ENCODE data around the gene COL26A1.
A peak's percentile ranks its signal among the peaks of the same experiment; 100 is the strongest.
"Not testable (repeated sequence)": the region's sequence is repeated elsewhere in the genome, so short reads cannot be mapped to it uniquely, and the experiment has no call there.

COL26A1 gene

DNA sequence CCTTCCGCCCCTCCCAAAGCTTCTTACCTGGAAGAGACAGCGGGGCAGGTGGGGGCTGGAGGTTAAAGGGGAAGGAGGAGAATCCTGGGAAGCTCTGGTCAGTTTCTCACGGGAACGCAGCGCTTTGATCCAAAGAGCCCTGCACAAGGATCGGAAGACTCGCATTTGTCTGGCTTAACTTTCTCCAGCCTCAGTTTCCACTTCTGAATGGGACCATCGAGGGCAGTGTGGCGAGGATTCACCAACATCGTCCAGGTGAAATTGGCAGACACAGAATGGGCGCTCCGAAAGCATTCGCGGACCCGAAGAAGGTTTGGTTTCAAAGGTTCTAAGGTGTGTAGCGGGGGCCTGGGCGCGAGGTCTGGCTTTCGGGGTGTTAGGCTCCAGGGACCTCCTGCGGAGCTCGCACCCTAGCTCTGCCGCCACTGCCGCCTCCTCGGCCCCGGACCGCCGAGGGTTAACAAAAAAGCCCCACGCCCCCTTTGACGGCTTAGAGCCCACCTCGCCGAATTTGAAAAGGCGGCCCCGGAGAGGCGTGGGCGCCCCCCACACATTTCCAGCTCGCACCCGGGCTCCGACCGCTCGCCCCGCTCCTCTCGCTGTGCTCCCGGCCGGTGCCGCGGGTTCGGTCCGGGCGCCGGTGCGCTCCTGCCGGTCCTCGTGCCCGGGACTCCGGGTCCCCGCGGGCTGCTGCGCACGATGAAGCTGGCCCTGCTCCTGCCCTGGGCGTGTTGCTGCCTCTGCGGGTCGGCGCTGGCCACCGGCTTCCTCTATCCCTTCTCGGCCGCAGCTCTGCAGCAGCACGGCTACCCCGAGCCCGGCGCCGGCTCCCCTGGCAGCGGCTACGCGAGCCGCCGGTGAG, at the start of gene COL26A1:
Gene COL26A1 (plus strand): TSS at position 542 of the 862 bp plus-strand sequence. CDS start 158 bp downstream, at position 700.
- DNase-seq (ENCODE audit: low read depth in 2 of 2): no peak

DNA sequence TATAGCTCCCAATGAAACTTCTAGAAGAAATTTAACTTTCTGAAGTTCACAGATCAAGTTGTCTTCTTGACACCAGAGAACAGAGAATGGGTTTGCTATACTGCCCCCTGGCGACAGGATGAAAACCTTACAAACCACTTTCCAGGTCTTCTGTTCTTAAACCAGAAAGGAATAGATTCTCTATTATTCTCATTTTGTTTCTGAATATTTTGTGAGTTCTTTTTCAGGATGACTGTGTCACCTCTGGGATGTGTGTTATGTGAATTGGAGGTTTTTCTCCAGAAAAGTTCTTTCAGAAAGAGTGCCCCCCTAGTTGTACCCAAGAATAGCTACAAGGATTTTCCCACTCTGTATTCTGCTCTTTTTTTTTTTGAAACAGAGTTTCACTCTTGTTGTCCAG, 47.3 kb upstream of the COL26A1 start:
- DNase-seq (ENCODE audit: low read depth in 2 of 2): peak in 1 of 2 donors; percentile 20

DNA sequence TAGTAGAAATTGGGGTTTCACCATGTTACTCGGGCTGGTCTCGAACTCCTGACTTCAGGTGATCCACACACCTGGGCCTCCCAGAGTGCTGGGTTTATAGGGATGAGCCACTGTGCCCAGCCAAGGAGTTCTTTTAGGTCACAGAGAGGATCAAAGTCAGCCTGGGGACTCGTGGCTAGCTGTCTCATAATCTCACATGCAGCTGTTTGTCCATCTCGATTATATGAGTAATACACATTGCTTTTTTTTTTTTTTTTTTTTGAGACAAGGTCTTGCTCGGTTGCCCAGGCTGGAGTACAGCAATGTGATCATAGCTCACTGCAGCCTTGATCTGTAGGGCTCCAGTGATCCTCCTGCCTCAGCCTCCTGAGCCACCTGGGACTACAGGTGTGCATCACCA, 43.3 kb upstream of the COL26A1 start:
- DNase-seq (ENCODE audit: low read depth in 2 of 2): no peak

DNA sequence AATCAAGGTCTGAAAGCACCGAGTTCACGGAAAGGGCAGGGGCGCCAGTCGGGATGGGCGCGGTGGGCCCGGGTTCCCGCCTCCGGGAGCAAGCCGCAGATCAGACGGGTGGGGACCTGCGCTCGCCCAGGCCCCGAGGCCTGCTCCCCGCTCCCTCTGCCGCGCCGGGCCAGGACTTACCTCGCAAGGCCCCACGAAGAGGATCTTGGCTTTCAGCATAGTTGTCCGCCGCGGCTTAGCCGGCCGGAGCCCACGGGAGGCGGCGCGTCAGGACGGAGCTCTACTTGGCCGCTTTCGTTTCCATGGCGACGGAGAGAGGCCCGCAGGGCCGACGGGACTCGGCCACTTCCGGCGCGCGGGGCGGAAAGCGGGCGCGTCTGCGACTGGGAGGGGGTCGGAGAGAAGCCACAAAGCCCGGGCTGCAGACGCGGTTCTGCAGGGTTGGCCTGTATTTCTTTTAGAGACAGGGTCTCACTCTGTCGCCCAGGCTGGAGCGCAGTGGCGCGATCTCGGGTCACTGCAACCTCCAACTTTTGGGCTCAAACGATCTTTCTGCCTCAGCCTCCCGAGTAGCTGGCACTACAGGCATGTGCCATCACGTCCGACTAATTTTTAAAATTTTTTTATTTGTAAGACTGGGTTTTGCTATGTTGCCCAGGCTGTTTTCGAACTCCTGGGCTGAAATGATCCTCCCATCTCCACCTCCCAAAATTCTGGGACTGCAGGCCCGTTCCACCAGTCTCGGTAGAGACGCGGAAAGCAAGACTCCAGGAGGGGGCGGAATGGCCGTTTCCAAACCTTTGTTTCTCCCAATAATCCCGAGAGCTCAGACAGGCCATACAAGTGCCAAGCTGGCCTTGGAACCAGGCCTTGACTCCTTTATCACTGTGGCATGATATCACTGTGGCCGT, 40.9 kb upstream of the COL26A1 start, which contains the start of gene IFT22:
Gene IFT22 (minus strand): TSS at position 322 of the 911 bp plus-strand sequence. CDS start 103 bp downstream, at position 219.
- DNase-seq (ENCODE audit: low read depth in 2 of 2): peak; percentile 71 to 73

DNA sequence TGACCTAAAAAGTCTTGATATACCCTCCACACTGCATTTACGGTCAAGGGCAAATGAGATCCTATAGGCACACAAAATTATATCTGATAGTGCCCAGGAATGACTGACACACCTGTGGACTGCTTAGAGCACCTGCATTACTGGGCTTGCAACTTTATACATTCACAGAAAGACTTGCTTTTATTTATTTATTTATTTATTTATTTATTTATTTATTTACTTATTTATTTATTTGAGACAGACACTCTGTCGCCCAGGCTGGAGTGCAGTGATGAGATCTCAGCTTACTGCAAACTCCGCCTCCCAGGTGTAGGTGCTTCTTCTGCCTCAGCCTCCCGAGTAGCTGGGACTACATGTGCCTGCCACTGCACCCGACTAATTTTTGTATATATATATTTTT, 34.5 kb upstream of the COL26A1 start:
- DNase-seq (ENCODE audit: low read depth in 2 of 2): no peak

DNA sequence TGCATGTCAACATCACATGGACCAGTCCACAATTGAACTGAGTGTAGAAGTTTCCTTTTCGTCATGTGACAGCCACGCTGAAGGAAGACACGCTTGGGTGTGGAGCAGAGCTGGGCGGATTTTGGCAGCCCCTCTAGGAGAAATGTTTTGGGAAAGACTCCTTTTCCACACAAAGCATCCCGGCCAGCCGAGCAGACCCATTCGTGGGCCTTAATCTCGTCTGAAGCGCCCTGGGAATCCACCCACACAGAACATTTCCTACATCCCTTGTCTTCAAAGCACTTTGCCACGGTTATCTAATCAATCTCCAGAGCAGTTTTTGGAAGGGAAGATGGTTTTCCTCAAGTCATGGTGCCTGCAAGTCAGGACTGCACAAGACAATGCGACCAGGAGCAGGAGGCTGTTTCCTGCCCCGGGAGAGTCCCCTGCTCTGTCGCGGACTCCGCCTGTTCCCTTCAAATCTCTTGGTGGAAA, 32.6 kb upstream of the COL26A1 start:
- DNase-seq (ENCODE audit: low read depth in 2 of 2): no peak

DNA sequence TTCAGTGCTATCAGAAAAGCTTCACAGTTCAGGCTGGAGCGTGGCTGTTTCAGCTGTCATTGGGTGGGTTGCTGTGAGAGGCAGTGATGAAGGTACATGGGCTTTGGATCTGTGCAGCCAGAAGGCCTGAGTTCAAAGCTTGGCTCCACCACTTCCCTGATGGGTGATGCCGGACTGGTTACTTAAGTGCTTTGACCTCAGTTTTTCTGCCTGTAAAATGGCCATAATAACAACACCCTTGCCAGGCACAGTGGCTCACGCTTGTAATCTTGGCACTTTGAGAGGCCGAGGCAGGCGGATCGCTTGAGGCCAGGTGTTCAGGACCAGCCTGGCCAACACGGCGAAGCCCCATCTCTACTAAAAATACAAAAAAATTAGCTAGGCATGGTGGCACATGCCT, 30.6 kb upstream of the COL26A1 start:
- no peak for DNase-seq (ENCODE audit: low read depth in 2 of 2)

DNA sequence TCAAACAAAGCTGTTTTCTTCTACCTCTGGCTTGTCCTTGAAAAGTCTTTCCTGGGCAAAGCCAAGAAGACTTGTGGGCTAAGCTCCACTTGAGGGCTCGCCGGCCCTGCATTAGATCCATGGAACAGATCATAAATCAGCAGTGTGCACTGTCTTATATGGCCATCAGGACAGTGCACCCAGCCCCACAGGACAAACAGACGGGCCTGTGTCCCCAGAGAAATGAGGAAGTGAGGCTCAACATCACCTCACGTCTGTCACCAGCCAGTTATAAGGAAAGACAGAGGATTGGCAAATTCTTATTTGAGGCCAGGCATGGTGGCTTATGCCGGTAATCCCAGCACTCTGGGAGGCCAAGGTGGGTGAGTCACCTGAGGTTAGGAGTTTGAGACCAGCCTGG, 28.8 kb upstream of the COL26A1 start:
- no peak for DNase-seq (ENCODE audit: low read depth in 2 of 2)

DNA sequence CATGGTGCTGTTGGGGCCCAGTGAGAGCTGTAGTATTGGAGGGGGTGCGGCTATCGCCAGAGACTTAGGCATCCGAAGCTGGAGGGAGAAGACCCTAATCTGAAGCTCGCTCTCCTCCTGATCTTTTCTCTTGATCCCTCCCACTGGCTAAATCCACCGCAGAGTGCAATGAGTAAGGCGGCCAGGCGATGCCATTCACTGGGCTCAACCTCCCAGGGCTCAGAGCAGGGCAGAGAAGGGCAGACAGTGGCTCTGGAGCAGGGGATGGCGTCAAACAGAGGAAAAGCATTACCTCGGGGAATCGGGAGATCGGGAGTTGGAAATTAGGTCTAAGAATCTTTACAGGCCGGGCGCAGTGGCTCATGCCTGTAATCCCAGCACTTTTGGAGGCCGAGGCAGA, 22.3 kb upstream of the COL26A1 start:
- no peak for DNase-seq (ENCODE audit: low read depth in 2 of 2)

DNA sequence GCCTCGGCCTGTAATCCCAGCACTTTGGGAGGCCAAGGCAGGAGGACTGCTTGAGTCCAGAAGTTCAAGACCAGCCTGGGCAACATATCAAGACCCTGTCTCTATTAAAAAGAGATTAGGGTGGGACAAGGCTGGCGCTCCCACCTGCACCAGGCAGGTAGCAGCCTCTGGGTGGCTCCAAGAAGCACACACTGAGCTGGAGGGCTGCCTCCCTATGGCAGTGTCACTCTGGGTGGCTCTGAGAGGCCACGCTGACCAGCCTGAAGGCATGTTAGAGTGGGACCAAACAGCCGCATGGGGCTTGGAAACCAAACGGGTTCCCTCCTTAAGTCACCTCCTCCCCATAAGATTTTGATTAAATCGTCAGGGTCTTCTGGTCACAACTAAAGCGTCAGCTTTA, 19.8 kb upstream of the COL26A1 start:
- DNase-seq (ENCODE audit: low read depth in 2 of 2): no peak

DNA sequence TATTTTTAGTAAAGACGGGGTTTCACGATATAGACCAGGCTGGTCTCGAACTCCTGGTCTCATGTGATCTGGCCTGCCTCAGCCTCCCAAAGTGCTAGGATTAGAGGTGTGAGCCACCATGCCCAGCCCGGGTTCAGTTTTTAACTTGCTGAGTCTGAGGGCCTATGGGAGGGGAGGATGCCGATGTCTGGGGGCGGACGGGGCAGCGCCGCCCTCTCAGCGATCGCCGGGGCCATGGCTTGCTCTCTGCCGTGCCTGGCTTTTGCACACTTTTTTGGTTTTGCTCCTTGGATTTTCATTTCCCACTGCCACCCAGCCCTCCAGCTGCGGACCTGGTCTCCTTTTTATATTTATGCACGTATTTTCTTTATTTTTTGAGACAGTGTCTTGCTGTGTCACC, 15.2 kb upstream of the COL26A1 start:
- DNase-seq (ENCODE audit: low read depth in 2 of 2): no peak

DNA sequence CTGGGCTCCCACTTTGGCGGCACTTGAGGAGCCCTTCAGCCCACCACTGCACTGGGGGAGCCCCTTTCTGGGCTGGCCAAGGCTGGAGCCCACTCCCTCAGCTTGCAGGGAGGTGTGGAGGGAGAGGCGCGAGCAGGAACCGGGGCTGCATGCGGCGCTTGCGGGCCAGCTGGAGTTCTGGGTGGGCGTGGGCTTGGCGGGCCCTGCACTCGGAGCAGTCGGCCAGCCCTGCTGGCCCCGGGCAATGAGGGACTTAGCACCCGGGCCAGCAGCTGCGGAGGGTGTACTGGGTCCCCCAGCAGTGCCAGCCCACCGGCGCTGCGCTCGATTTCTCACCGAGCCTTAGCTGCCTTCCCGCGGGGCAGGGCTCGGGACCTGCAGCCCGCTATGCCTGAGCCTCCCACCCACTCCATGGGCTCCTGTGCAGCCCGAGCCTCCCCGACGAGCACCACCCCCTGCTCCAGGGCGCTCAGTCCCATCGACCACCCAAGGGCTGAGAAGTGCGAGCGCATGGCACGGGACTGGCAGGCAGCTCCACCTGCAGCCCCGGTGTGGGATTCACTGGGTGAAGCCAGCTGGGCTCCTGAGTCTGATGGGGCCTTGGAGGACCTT, 14.1 kb upstream of the COL26A1 start:
- DNase-seq (ENCODE audit: low read depth in 2 of 2): not testable (repeated sequence)

DNA sequence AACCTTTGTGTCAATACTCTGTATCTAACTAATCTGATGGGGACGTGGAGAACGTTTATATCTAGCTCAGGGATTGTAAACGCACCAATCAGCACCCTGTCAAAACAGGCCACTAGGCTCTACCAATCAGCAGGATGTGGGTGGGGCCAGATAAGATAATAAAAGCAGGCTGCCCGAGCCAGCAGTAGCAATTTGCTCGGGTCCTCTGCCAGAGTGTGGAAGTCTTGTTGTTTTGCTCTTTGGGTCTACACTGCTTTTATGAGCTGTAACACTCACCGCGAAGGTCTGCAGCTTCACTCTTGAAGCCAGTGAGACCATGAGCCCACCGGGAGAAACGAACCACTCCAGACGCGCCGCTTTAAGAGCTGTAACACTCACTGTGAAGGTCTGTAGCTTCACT, 13.4 kb upstream of the COL26A1 start:
- DNase-seq (ENCODE audit: low read depth in 2 of 2): not testable (repeated sequence)

DNA sequence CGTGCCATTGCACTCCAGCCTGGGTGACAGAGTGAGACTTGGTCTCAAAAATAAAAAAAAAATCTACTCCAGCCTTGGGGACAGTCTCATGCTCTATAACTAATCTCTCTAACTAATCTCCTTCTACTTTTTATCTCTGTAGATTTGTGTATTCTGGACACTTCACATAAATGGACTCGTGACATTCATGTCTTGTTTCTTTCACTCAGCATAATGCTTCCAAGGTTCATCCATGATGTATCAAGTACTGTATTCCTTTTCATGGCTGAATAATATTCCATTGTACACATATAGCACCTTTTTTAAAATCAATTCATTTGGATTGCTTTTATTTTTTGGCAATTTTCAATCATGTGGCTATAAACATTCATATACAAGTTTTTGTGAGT, 9.8 kb upstream of the COL26A1 start:
- no peak for DNase-seq (ENCODE audit: low read depth in 2 of 2)

DNA sequence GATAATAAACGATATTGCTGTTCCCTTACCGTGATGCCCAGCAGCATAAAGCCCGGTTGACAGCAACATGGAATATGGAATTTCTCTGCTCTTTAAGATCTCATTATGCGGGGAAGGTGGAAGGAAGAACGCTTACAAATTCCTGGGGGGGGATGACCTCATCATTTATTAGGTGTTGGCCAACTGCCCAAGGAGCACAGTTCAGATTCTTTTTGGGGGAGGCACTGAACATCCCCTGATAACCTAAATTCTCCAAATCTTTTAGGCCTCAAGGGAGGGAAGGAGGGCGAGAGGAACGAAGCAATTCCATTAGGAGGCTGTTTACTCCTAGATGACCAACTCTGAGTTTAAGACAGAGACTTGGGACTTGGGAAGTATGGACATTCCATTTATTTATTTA, 5.2 kb upstream of the COL26A1 start:
- DNase-seq (ENCODE audit: low read depth in 2 of 2): no peak

DNA sequence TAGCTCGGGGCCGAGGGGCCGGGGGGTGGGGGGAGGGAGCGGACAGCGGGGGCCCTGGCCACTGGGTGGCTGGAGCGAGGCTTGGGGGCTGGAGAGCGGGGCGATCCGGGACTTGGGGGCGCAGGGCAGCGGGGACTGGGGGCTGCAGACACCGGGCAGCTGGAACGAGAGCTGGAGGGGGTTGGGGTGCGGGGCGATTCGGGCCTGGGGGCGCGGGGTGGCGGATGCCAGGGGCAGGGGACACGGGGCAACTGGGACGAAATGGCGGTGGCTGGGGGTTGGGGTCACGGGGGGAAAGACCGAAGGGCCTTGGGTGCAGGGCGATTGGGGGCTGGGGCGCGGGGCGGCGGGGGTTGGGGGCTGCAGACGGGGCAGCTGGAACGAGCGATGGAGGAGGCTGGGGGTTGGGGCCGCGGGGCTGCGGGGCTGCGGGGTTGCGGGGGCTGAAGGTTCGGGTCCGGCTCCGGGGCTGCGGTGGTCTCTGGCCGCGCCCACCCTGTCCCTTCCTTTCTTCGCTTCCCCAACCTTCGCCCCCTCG, 590 bp downstream of the COL26A1 start:
- no peak for DNase-seq (ENCODE audit: low read depth in 2 of 2)

DNA sequence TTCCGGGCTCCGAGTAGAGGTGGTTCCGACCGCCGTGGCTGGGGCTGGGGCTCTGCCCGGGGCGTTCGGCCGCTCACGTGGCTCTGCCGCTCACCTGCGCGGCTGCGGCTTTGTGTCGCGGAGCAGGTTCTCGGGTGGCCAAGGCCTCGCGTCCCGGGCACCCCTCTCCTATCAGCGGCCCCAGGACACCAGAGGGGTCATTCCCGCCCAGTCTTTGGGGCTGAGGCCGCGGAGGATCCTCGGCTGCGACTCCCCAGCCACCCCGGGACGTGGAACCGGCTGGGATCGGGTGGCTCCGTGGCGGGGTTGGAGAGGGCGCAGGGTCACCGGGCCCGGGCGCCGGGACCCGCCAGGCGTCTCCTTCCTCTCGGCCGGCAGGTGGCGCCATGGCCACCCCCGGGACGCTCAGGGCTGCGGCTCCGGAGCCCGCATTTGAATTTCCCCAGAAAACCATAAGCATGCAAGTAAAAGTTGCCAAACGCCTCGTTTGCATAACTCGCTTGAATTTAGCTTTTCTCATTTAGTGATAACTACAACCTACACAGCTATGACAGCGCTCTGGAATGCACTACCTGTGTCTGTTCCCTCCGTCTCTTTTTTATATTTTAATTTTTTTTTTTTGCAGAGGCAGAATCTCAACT, 1.2 kb downstream of the COL26A1 start:
- peak; percentile 27 to 42 for DNase-seq (ENCODE audit: low read depth in 2 of 2)

DNA sequence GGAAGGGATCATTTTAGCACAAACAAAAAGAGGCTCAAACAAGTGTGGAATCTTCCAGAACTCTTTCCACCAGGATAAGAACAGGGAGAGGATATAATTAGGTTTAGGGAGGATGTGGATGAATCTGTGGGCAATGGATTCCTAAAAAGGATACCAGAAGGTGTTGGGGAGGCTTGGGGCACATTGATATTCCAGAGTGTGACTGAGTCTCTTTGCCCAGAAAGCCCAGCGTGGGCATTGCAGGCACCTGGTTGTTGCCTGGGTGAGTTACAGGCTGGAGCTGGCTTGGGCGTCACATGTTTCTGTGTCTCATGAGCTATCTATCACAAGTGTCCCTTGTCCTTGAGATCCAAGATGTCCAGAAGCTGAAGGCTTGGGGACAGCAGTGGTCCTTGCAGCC, 3.3 kb downstream of the COL26A1 start:
- DNase-seq (ENCODE audit: low read depth in 2 of 2): no peak

DNA sequence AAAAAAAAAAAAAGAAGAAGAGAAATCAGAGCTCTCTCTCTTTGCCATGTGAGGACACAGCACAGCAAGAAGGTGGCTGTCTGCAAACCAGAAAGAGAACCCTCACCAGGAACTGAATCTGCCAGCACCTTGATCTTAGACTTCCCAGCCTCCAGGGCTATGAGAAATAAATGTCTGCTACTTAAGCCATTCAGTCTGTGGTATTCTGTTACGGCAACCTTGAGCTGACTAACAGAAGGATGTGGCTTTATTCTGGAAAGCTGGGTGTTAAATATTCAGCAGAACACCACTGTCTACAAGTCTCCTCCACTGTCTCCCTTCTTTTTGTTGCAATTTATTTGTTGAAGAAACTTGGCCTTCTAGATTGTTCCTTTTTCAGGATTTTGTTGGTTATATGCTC, 5.0 kb downstream of the COL26A1 start:
- no peak for DNase-seq (ENCODE audit: low read depth in 2 of 2)

DNA sequence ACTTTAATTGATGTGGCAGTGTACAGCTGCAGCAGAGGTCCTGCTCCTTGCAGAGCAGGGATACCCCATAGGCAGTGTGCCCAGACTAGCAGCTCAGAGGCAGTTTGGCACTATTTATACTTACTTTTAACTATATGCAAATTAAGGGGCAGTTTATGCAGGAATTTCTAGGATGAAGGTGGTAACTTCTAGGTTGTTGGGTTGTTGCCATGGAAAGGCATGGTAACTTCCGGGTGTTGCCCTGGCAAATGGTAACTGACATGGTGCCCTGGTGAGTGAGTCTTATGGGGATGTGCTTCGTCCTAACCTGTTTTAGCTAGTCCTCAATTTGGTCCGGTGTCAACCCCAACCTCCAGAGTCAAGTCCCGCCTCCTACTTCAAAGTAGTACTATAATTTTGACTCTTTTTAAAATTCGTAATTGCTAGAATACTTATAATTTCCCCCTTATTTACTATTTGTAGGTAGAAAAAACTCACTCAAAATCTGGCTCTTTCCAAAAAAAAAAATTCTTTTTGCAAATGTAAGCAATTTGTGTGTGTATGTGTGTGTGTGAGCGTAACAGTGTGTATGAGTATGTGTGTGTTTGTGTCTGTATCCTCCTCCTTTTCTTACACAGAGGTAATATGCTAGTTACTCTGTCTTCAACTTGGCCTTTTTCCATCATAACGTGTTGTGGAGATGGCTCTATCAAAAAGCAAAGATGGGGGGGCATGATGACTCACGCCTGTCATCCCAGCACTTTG, 5.9 kb downstream of the COL26A1 start:
- DNase-seq (ENCODE audit: low read depth in 2 of 2): no peak

DNA sequence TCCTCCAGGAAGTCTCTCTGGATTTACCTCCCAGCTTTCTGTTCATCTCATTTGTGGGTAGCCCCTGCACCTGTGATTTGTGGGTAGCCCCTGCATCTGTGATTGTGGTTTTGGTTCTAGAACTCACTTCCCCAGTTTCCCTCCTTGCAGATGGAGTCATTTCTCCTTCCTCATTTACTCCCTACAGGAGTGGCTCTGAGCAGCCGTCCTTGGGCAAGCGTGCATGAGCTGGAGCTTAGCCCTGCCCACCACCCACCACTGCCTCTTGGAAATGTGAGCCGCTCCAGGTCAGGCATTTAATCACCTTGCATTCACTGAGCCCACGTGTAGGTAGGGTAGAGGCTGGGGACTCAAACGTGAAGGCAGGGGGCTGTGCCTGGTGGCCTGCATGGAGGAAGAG, 8.2 kb downstream of the COL26A1 start:
- DNase-seq (ENCODE audit: low read depth in 2 of 2): no peak

All from stimulated activated CD8-positive, alpha-beta memory T cell treated with anti-CD3 and anti-CD28 coated beads, Interleukin-7, amount 100 ng/mL, for 1 hour (primary cell).